ENCODE results near the gene AP4M1. TPM values are rescaled to one million over a fixed set of nuclear protein-coding genes. Genes with fewer than 3 reads are reported as not detected.

The AP4M1 gene
- total and polyA plus RNA-seq, 9 of the 15 experiments (the other 6 are each of a cell fraction or from before 2014, with no cell fraction given), result 1.3 to 30.9 (median 14.1) TPM

- 0 out of 2 replicates have a peak, but pooled peaks have one; percentile 49 for TF ChIP-seq PATZ1 (CRISPR knock-in tag; IDR thresholded peaks at IDR 0.05; ENCODE audit: borderline replicate concordance)
- TF ChIP-seq MED1 (CRISPR knock-in tag; IDR thresholded peaks at IDR 0.05; ENCODE audit: borderline replicate concordance), result no peak
- no peak for TF ChIP-seq NR0B1 (IDR thresholded peaks at IDR 0.05; ENCODE audit: partially characterized antibody)
- TF ChIP-seq NR3C1 (CRISPR knock-in tag; IDR thresholded peaks at IDR 0.05), result 0 out of 2 replicates have a peak, but pooled peaks have one; percentile 30
- no peak for TF ChIP-seq ZFPM2 (CRISPR knock-in tag; IDR thresholded peaks at IDR 0.05)
Measured at GRCh38 chr7:100100420-100101015, 925 bp upstream of the AP4M1 start (continued).

Data from K562 (cell line).